GM10847 (cell line): ENCODE results near the gene PMFBP1.

Experiments used
- POLR2A ChIP-seq: IDR thresholded peaks from 2 replicates; pipeline ENCODE4 v1.6.1; 2011; ENCODE audit not compliant: insufficient read length; ENCODE audit errors: extremely low read depth

PMFBP1 gene

DNA sequence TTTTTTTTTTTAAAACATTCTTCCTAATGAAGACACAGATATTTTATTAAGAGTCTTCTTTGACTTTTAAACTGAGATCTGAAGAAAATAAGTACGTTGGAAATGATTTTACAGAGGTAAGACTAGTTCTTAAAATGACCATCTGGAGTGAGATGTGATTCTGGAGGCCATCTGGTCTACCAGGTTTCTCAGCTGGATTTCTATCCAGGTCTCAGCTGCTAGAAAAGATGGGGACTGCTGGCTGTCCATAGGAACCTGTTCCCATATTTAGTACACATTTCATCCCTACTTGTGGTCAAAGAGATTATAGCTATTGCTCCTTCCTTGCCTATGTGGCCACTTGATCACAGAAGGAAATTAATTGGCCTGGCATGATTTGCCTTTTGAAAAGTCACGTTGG is 12.2 kb downstream of the PMFBP1 start:
- no peak for TF ChIP-seq POLR2A

DNA sequence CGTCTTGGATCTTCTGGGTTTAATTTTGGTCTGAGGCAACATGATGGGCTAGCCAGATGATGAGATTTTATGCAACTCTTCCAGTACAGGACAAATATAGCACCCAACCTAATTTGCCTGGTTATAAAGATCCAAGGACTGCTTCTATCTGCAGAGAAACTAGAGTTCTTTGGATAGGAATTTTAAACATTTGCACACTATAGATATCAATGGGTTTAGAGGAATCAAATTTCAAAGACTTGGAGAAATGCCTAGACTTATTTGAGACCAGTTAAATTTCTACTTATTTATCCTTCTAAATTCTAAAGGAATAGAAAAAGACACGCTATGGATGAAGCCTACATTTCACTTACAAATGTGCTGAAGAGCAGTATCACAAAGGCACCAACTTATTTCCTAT is 12.6 kb downstream of the PMFBP1 start:
- no peak for TF ChIP-seq POLR2A

DNA sequence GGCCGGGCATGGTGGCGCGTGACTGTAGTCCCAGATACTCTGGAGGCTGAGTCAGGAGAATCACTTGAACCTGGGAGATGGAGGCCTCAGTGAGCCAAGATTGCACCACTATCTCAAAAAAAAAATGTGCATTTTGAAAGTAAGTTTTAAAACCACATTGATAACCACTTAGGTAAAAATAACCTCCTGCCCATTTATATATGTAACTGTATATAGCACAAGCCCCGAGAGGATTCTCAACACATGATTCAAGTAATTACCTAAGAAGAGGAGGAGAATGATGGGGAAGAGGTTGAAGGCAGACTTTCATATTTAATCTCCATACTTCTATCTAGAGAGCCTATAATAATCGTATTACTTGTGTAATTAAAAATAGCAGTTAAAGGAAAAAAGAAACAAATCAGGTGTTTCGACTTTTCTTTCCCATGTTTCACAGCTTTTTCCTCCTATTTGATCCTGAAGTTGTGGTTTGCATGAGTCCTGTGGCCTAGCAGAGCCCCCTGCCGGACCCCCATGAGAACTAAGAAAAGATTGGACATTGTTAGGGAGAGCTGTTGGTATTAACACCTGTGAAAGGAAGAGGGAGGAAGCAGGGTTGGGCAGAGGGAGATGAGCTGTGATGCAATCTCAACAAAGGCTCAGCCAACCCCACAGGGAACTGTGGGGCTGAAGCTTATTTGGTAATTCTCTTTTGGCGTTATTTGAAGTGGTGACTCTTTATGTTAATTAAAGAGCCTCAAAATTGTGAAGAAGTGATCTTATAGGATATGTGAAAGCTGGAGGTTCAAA is 22.1 kb downstream of the PMFBP1 start:
- no peak for TF ChIP-seq POLR2A

DNA sequence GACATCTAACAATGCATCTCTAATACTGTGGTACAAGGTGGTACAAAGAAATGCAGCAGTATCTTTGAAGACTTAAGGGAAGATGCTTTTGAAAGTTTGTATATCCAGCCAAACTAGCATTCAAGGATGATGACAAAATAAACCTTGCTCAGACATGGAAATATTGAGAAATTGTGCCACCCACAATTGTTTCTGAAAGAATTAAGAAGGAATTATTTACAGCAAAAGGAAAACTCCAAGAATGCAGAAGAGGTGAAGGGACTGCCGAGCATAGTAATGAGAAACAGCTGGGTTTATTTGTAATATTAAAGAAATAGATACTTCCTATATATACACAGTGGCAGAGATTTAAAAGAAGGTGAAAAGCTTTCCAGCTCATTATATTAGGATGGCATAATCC is 29.5 kb downstream of the PMFBP1 start:
- no peak for TF ChIP-seq POLR2A

DNA sequence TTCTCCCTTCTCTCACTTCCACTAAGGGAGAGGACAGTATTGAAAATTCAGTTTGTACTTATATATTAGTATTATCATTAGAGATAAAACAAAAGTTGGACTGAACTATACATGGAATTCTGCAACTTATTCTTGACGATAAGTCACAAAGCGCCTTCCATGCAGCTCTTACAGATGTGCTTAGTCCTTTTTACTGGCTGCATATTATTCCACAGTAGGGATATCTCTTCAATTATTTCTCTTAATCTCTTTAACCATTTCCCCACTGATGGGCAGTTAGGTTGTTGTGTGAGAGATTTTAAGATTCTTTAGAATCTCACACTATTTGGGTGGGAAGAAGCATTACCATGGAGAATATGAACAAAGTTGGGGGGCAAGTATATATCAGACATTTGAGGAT is 32.0 kb downstream of the PMFBP1 start:
- TF ChIP-seq POLR2A = no peak

DNA sequence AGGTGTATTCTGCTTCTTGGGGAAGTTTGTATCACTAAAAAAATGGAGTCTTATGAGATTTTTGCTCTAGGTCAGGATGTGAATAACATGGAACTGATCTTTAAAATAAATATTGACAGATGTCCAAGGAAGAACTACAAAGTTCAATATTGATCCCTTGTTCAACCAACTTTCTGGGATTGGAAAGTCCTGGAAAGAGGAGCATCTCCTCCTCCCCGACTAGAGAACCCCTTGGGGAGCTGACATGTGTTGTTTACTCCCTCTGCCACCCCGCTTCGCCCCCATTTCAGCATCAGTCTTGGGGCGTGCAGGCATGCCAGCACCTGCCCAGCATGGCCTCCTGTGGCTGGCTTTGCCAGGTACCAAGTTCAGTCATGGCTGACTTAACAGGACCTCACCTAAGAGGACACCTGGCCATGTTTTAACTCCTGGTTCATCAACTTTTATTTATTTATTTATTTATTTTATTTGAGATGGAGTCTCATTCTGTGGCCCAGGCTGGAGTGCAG is 33.8 kb downstream of the PMFBP1 start:
- TF ChIP-seq POLR2A = no peak

DNA sequence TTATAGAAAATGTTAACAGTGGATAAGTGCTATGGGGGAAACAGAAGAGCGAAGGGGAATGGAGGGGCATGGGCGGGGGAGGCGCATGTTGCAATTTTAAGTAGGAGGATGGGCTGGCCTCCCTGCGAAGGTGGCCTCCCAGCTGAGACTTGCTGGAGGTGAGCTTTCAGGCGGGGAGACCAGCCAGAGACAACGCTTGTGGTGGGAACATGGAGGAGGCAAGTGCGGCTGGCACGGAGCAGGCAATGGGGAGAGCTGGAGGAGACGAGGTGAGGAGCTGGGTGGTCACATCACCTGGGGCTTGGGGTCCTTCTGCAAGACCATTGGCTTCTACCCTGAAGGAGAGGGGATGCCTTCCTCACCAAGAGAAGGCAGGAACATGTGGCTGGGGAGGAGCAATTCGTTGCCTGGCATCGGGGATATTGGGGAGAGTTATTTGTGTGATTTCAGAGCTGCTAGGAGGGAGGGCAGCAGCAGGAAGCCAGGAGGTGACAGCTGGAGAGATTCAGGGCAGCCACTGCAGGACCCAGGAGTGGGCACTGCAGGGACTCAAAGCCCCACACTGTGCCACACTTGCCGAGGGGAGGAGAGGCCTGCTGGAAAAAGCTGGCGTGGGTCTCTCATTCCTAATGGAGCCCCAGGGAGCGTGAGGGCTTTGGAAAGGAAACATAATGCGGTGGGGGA is 34.4 kb downstream of the PMFBP1 start:
- no peak for TF ChIP-seq POLR2A

DNA sequence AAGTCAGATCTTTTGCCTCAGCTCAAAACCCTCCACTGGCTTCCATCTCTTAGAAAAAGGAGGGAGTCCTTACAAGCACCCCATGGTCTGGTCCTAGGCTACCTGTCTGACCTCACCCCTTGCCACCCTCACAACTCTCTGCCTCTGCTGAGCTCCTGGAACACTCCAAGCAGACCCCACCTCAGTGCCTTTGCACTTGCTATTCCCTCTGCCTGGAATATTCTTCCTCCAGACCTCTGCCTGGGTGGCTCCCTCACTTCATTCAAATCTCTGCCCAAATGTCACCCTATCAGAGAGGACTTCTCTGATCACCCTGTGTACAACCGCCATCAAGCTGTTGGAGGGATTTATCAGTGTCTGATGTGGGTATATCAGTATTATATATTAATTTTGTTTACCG is 37.4 kb downstream of the PMFBP1 start:
- no peak for TF ChIP-seq POLR2A

DNA sequence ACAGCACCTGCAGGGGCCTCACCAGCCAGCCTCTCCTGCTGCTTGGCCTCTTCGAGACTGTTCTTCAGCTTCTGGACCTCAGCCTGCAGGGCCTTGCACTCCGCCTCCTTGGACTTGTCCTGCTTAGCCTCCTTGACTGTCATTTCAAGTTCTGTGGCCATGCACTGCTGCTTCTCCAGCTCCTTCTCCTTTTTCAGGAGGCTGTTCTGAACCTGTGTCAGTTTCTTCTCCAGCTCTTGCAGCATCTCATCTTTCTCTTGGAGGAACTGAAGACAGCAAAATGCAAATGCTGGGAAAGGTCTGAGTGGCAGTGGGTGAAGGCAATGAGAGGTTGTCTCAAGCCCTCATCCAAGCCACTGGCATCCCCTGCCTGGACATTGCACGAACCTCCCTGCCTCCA is 39.2 kb downstream of the PMFBP1 start:
- no peak for TF ChIP-seq POLR2A

DNA sequence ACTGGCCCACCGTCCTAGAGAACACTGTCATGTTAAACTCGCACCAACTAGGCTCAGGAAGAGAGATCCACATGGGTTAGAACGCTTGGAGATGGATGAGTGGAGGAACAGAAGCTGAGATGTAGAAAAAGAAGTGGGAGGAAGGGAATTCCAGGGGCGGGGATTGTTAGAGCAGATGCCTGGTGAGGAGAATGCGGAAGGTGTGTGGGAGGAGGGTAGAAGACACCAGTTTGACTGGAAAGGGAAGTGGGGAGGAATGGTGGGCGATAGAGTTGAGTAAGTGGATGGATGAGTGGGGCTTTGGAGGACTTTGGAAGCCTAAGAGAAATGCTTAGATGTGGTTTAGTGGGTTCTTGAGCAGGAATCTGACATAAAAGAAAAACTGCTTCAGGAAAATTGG is 40.9 kb downstream of the PMFBP1 start:
- no peak for TF ChIP-seq POLR2A

DNA sequence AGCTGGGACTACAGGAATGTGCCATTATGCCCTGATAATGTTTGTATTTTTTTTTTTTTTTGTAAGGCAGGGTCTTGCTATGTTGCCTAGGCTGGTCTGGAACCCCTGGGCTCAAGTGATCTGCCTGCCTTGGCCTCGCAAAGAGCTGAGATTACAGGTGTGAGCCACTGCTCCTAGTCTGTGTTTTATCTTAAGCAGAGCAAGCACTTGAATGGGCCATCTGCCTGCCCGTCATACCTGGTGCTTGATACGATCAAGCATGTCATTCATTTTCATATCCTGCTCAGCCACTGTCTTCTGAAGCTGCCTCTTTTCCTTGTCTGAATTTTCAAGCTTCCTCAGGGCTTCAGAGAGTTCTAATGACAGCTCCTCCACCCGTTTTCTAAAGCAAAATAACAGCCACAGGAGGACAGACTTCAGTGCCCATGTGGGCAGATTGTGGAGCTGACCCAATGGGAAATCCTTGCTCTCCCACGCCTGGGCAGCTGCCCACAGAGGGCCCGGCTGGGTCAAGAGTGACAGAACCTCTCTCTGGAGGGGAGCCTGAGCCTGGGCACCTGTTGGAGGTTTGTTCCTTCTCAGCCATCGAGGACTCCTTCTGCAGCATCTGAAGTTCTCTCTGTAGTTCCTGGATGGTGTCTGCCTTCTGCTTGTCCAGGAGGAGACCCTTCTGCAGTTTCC is 41.8 kb downstream of the PMFBP1 start:
- TF ChIP-seq POLR2A = no peak

DNA sequence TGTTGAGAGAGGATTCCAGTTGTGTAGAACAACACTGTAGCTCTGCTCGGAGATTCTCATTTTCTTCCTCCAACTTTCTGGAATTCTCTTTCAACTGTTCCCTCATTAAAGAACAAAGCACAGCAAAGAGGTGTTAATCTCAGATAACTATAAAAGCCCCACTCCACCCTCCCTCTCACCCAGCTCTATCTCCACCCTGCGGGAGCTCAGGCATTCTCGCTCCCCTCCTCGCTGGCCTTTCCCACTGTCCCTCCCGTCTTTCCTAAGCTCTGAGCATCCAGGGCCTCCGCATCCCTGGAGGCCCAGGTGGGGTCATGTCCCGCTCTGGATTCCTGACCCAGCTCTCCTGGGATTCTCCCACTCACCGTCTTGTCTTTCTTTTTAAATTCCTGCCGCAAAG is 43.3 kb downstream of the PMFBP1 start:
- no peak for TF ChIP-seq POLR2A

DNA sequence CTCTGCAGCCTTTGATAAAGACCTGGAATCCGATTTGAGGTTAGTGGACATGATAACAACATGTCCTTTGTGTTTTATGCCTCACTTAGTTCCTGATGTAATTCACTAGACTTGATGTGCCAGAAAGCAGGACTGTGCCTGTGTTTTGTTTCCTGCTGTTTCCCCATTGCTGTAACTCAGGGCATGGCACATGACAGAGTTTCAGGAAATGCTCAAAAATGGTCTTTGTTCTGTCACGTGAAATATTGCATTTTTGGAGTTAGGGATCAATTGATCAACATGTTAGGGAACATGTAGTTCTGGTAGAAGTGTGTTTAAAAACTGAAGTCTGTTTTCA is 45.6 kb downstream of the PMFBP1 start:
- TF ChIP-seq POLR2A = no peak

DNA sequence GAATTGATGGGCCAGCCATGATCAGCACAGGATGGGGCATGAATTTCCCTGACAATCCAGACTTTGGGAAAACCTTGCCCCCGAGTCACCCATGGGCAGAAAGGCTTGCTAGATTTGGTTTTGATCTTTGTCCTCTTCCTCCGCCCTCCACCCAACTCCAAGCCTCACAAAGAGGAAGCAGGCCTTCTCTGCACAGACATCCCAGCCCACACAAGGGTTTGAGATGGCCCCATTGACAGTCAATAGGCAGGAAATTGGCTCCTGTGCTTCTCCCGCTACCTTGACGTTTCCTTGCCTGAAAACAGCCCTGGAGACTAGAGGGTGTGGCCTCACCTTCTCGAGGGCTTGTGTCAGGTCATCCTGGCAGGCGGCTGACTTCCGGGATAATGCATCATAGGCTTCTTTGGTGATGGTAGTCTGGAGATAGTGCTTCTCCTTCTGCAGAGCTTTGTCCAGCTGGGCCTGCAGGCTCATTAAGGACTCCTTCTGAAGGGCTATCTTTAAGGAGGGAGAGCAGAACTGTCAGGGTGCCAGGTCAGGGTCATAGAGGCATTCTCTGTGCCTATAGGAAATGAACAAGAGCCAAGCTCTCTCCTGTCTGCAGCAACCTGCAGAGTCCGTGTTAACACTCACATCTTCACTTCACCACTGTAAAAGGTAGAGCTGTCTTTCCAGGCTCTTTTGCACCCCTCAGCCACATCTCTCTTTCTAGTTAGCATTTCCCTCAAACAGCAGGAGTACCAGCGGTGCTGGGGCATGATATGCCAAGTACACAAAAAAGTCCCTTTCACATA is 46.1 kb downstream of the PMFBP1 start:
- no peak for TF ChIP-seq POLR2A
